Astrocyte of the cerebellum (primary cell): ENCODE measurements around the gene SPEF2.

Experiments used
- DNase-seq: peaks from one replicate; pipeline ENCODE4 v3.0.0-alpha.2; 2011; ENCODE audit warnings: low read depth
- H3K4me3 ChIP-seq: 2 replicates; pipeline ENCODE4 v1.5.1; 2011; ENCODE audit warnings: mild to moderate bottlenecking, low read depth, low read length, moderate library complexity
- in situ Hi-C: cut with HindIII; loops from 2 replicates; pipeline ENCODE4 v1.10.0; 2017; ENCODE audit warnings: low sequenced_read_pairs
- TF ChIP-seq, protein P1 (sequence below): IDR thresholded peaks from 2 replicates; pipeline ENCODE4 v1.5.1; 2012; ENCODE audit warnings: low read length, low read depth, moderate library complexity, mild to moderate bottlenecking; ENCODE audit errors: missing control alignments

Gene SPEF2

GRCh38 chr5:35847961-35848360, 230.3 kb downstream of the SPEF2 start:
- H3K4me3 ChIP-seq, result no peak overlapping the region
- TF ChIP-seq, protein P1, sequence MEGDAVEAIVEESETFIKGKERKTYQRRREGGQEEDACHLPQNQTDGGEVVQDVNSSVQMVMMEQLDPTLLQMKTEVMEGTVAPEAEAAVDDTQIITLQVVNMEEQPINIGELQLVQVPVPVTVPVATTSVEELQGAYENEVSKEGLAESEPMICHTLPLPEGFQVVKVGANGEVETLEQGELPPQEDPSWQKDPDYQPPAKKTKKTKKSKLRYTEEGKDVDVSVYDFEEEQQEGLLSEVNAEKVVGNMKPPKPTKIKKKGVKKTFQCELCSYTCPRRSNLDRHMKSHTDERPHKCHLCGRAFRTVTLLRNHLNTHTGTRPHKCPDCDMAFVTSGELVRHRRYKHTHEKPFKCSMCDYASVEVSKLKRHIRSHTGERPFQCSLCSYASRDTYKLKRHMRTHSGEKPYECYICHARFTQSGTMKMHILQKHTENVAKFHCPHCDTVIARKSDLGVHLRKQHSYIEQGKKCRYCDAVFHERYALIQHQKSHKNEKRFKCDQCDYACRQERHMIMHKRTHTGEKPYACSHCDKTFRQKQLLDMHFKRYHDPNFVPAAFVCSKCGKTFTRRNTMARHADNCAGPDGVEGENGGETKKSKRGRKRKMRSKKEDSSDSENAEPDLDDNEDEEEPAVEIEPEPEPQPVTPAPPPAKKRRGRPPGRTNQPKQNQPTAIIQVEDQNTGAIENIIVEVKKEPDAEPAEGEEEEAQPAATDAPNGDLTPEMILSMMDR, result no peak
- in situ Hi-C loops, result no loop called here
- DNase-seq, result no peak

GRCh38 chr5:35849860-35850259, 232.2 kb downstream of the SPEF2 start:
- in situ Hi-C loops, result no loop called here
- DNase-seq, result no peak
- no peak overlapping the region for H3K4me3 ChIP-seq

DNA sequence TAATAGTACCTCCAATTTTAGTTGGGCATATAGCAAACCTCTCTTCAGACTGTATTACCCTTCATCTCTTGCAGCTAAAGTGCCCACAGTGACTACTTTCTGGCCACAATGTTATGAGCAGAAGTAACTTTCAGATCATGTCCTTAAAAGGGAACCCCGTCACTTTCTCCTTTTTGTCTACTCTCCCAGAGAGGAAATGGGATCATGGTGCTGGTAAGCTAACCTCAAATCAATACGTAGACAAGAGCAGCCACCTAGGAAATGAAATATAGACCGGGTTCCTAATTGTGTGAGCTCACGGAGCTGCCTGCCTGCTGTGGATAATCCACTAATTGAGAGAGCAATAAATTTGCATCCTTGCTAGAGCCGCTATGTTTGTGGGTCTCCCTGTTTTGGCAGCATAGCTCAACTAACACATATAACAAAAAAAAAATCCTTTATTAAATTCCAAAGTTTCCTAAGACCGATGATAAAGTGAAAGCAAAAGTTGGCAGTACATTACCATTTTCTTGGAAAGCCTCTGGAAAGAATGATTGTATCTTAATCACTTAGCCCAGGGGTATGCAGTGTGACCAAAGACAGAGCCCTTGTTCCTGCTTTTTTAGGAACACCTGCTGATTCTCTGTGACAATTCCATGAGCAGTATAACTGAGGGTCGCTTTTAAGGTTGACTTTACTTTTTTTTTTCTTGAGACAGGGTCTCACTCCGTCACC, 233.5 kb downstream of the SPEF2 start:
- peak; percentile 20 for DNase-seq
- TF ChIP-seq, protein P1, result no peak
- peak overlapping the region; percentile 25 for H3K4me3 ChIP-seq
- in situ Hi-C loops, result no loop called here

More at GRCh38 chr5:35849860-35850259, 232.2 kb downstream of the SPEF2 start:
- TF ChIP-seq, protein P1, result no peak

- no peak for DNase-seq
These were observed 234.5 kb downstream of the SPEF2 start for GRCh38 chr5:35852084-35852734.

DNA sequence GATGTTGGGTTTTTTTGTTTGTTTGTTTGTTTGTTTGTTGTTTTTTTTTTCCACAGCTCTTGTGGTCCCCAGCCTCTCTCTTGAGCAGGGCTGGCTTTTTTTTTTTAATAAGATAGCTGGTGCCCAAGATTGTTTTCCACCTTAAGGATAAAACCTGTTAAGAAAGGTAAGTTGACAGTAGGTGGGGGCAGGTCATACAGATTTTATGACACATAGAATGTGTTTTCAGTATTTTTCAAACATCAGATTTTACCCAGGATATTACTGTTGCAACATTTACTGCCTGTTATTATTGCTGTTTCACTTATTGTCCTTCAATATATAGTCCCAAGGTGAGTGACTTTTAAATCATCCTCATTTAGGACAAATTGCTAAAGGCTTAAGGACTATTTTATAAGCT, 235.1 kb downstream of the SPEF2 start:
- H3K4me3 ChIP-seq, result no peak overlapping the region
- TF ChIP-seq, protein P1, result no peak
- DNase-seq, result no peak
- in situ Hi-C loops, result no loop called here

More at GRCh38 chr5:35852084-35852734, 234.5 kb downstream of the SPEF2 start:
- no peak overlapping the region for H3K4me3 ChIP-seq
- in situ Hi-C loops, result no loop called here
- TF ChIP-seq, protein P1, result no peak

DNA sequence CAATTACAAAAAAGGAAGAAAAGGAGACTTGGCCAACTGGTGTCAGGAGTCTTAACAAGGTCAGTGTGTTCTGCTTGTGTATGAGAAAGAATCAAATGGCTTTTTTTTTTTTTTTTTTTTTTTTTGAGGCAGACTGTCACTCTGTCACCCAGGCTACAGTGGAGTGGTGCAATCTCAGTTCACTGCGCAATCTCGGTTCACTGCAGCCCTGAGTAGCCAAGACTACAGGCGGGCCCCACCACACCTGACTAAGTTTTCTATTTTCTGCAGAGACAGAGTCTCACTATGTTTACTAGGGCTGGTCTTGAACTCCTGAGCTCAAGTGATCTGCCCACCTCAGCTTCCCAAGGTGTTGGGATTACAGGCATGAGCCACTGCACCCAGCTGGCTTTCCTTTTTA, 236.0 kb downstream of the SPEF2 start:
- DNase-seq, result no peak
- in situ Hi-C loops, result no loop called here
- TF ChIP-seq, protein P1, result no peak
- H3K4me3 ChIP-seq, result no peak overlapping the region
